HG02571 (cell line): Measurements from ENCODE around the gene STARD7.
"Not testable (repeated sequence)": the region's sequence is repeated elsewhere in the genome, so short reads cannot be mapped to it uniquely, and the experiment has no call there.

Source experiments
- ATAC-seq: cut with Tn5 transposase; IDR thresholded peaks from one replicate; pipeline ENCODE4 v1.9.1; 2021; ENCODE audit warnings: mild to moderate bottlenecking, moderate library complexity; ENCODE audit not compliant: unreplicated experiment

STARD7 gene

DNA sequence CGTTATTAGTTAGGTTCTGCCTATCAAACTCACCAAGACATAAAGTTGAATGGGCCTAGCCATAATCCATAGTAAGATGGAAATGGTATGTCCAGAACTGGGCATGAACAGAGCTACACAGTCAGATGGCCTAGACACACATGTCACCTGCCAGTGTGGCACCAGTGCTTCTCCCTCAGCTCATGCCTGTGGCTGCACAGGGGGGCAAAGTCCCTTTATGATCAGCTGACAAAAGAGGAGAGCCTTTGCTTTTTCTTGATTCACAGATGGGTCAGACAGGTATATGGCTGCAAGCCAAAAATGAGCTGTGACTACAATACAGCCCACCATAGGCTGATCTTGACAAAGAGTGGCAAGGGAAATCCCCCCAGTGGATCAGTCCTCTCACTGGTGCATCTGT lies 28.3 kb upstream of the STARD7 start:
- no peak for ATAC-seq

DNA sequence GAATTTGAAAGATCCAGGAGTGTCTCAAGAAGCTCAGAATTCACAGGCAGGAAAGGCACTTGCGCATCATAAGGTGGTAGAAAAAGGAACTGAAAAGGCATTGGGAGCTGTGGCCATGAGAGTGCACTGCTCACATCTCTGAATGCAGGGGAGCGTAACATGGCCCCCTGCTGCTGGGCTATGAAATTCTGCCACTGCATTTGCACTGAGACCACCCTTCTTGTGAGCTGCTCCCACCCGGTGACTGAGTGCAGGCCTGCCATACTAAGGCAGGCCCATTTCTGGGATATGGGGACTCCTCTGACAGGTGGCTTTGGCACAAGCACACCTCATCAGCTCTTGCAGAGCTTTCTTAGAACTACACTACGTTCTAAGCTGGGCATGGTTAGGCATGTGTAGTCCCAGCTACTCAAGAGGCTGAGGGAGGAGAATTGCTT lies 25.3 kb upstream of the STARD7 start:
- ATAC-seq: peak; percentile 81

DNA sequence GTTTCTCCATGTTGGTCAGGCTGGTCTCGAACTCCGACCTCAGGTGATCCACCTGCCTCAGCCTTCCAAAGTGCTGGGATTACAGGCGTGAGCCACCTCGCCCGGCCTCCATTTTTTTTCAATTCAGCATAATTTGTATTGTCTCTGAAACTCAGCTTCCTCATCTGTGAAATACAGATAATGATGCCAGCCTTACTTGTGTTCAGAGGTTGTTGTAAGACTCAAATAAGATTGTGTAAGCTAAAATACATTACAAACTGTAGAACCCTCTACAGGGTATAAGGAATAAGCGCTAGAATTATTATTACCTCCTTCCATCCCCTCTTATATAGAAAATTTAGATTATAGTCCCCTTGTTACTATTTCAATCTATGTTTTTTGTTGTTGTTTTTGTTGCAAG lies 24.8 kb upstream of the STARD7 start:
- no peak for ATAC-seq

DNA sequence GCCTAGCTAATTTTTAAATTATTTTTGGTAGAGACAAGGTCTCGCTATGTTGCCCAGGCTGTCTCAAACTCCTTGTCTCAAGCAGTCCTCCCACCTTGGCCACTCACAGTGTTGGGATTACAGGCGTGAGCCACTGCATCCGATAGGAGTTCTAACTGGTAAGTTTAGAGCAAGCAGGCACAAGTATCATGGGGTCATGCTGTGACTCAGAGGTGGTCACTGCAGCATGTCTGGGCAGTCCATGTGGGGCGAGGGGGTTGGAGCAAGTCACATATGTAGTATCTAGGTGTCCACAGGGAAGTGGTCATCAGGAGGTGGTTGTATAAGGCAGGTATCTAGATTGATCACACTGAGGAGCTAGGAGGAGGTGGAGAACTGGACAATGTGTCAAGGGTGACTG lies 22.7 kb upstream of the STARD7 start:
- ATAC-seq: no peak

DNA sequence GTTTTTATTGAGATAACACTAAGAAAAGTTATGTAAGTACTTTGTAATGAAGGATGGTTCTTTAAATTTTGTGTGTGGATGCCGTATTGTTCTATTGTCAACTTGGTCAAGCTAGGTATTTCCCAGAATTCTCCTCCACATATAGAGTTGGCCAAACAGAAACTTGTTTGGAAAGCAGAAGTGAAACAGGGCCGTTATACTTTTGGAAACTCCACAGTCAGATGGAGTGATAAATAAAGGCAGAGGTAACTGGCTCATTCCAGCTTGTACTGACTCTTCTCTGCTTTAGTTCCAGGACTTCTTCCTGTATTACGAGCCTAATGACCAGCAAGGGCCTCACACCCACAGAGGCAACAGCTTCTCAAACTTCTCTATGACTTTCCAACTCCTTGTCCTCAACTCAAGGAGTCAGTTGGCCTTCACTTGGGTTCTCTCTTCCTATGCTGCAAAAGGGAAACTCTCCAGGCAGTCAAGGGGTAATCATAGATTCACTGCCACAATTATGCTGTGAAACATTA lies 16.4 kb upstream of the STARD7 start:
- ATAC-seq: no peak

DNA sequence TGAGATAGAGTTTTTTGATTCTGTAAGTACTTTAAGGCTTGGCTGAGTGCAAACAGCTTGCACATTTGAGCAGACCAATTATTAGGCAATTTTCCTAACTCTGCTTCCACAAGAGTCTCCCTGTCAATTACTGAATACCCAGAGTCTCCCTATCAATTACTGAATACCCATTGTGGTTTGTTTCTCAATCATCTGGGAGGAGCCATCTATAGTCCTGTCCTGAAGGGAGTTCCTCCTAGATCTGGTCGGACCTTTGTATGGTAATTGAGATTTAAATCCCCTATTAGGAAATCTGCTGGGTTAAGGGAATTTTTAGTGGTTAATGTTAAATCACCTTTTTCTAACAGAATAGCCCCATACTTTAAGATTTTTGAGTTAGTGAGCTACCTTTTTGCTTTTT lies 12.5 kb upstream of the STARD7 start:
- not testable (repeated sequence) for ATAC-seq

DNA sequence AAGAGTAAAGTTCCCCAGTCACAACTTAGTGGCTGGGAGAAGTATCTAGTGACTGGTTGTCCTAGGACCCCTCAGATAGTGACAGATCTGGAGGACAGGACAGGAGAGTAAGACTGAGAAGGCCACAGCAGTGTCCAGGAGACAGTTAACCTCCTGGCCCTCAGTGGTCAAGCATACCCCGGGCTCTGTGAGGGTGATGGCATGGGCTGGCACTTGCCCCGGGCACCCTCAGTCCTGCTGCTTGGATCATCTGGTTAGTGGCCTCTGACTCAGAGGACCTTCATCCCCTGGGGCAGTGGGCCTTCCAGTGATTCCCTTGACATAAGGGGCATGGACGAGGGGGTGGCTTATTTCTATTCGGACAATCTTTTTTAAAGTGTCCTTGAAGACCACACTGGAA lies 11.3 kb upstream of the STARD7 start:
- not testable (repeated sequence) for ATAC-seq

DNA sequence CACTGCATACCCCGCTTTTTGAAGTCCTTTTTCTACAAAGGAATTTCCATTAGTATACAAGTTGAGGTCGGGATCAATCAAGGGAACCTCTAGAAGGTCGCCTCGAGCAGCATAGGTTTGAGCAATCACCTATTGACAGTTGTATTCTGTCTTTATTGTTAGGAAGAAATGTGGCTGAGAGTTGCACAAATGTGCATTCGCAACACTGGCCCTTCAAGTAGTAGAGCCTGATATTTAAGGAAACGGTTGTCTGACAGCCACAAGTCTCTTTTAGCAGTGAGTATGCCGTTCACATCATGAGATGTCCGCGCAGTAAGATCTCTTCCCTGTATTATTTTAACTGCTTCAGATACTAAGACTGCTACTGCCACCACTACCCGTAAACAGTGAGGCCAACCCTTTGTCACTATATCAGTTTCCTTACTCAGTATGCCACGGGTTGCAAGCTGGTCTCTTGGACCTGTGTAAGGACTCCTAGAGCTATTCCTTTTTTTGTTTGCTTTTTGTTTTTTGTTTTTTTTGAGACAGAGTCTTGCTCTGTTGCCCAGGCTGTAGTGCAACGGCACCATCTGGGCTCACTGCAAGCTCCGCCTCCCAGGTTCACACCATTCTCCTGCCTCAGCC lies 10.0 kb upstream of the STARD7 start:
- ATAC-seq: no peak

DNA sequence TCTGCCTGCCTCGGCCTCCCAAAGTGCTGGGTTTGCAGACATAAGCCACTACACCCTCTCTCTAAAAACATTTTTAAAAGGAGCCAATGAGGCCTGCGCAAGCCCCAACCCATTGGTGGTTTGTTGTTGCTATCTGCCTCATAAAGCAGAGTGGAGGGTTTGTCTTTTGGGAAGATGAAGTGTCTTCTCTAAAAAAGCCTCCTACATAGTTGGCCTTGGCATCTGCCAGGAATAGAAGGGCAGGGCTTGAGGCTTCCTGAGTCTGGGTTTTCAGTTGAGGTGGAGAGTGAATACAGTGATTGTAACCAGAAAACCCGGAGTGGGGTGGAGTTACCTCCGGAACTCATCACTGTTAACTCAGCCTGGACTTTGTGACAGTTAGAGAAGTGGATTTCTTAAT lies 5.9 kb upstream of the STARD7 start:
- ATAC-seq: no peak

DNA sequence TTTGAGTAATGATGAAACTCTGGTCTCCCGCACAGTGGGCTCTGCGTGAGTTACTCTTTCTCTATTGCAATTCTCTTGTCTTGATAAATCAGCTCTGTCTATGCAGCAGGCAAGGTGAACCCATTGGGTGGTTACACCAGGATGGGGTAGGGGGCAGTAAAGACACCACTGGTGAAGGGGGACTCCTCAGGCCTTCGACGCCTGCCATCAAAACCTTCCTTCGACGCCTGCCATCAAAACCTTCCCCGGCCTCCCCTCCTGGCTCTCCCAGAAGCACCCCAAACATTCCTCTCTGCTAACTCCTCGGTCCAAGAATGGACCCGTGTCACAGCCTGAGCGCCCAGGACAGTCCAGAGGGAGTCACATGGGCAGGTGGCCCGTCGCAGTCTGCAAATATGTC lies 4.8 kb upstream of the STARD7 start:
- ATAC-seq: no peak

DNA sequence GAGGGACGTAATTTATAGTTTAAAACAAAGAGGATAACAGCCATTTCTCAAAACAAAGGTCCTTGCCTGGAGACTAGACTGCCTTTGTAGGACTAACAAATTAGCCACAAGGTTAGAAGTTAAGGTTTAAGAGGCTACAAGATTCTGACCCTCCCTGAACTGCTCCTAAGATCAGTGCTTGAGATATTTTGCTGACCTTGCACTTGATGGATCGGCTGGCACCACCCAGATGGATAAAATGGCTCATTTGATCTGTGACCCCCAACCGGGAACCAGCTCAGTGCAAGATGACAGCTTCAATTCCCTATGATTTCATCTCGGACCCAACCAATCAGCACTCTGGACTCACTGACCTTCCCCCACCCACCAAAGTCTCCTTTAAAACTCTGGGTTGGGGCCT lies 3.7 kb upstream of the STARD7 start:
- ATAC-seq: no peak

DNA sequence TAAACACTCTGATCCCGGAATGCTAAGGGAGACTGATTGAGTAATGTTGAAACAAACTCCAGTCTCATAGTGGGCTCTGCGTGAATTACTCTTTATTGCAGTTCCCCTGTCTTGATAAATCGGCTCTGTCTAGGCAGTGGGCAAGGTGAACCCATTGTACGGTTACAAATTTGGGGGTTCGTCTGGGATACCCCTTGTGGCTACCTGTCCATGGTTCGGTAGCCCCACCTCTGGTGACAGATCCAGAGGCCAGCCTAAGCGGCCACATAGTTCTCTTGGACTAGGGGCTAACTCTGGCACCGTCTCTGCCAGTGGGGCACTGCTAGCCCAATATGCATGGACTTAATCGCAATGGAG lies 1.1 kb upstream of the STARD7 start:
- no peak for ATAC-seq

DNA sequence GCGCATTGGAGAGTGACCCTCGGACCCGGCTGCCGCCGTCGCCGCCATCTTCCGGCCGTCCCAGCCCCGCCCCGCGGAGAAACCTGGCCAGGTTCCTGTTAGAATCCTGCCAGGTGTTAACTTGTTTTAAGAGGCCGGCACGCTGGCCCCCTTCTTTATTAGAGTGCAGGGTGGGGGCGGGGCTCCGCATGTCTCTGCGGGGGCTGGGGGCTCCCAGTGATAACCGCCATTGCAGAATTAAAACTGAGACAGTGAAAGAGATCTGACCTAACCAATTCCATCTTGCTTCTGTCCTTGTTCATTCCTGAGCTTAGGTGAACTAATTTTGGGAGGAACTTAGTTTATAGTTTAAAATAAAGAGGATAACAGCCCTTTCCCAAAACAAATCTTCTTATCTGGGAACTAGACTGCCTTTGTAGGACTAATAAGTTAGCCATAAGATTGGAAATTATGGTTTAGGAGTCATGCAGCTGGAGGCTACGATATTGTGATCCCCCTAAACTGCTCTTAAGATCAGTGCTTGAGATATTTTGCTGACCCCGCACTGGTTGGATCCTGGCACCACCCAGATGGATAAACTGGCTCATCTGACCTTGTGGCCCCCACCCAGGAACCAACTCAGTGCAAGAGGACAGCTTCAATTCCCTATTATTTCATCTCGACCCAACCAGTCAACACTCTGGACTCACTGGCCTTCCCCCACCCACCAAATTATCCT lies 543 bp upstream of the STARD7 start:
- no peak for ATAC-seq

DNA sequence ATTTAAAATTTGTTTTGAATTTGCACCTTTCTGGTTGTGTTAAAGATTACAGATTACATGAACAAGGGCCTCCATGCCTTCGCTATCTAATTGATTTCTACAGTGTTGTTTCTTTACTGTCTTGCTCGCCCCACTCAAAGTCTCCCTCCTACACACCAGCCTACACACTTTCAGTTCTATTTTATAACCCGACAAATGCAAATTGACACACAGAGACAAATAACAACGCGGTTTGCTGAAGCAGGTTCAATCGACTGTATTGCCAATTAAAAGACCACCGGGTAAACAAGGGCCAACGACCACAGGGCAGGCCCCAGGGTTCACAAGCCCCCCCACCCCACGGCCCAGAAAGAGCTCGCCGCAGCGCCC lies 869 bp downstream of the STARD7 start:
- ATAC-seq: peak; percentile 24

DNA sequence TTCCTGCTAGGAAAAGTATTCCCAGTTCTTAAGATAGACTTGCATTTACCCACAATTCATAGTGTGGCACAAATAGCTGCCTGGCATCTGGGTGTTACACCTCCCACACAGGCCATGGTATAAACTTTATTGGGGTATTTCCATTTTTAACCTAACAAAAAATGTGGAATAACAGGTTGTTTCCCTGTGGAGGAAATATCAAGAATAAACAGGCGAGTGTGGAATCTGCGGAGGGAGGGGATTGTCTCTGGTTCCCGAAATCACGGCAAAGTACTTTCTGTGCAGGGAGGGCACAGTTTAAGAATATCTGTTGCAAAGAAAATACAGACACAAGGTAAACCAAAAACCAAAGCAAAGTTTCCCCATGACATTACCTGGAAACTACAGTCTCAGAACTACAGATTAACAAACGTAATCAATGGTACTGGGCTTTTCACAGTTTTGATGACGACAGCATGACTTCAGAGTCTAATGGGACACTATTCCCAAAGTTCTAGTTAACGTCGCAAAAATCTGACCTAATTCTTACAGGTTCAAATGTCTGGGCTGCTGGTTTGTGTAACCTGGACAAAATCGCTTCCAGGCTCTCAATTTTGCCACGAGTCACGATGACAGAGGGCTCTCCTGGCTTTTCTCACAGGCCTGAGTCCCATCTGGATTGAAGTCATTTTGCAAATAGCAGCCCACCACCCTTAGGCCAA lies 1.4 kb downstream of the STARD7 start:
- no peak for ATAC-seq

DNA sequence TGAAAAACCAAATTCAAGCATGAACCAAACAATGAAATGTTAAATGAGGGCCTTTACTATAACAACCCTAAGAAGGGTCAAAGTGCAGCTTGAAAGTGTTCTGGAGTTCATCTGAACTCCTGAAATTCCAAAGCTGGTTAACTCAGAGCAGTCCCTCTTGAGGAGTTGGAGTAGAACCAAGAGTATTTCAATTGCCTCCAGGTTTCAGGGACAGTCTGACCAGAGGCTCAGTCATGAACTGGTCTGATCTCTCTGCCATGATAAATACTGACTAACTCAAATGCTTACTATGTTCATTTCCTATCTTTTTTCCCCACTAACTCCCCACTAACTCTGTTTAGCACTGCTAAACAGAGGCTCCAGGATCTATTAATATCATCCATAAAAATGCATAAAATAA lies 2.7 kb downstream of the STARD7 start:
- no peak for ATAC-seq

DNA sequence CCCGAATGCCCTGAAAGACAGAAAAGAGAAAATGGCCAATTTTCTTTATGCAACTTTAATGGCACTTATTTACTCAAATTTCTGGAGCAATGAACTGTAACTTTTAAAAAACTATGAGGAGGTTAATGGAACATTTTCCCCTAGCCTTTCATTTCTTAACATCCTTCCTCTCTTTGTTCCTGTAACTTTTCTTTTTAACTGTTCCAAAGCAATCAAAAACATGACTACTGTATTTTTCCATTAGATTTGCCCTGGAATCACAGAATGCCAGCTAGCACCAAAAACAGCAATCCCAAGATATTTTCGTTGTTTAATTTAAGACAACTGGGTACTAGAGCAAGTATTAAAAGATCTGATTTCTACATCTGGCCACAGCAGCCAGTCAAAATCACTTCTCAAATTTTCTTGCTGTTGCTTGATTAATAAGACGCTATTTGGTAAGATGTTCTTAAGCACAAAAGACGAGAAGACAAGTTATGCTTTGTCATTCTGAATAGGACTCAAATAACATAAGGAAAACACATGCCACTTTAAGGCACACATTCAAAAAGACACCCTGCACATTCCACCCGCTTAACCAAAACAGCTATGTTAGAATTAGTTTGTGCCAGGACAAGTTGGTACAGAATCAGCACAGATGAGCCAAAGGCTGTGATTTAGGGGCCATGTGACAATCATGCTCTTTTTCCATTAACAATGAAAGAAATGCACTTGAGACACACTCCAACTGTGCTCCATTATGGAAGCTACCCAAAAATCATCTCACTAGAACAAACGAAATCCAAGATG lies 3.6 kb downstream of the STARD7 start:
- no peak for ATAC-seq

DNA sequence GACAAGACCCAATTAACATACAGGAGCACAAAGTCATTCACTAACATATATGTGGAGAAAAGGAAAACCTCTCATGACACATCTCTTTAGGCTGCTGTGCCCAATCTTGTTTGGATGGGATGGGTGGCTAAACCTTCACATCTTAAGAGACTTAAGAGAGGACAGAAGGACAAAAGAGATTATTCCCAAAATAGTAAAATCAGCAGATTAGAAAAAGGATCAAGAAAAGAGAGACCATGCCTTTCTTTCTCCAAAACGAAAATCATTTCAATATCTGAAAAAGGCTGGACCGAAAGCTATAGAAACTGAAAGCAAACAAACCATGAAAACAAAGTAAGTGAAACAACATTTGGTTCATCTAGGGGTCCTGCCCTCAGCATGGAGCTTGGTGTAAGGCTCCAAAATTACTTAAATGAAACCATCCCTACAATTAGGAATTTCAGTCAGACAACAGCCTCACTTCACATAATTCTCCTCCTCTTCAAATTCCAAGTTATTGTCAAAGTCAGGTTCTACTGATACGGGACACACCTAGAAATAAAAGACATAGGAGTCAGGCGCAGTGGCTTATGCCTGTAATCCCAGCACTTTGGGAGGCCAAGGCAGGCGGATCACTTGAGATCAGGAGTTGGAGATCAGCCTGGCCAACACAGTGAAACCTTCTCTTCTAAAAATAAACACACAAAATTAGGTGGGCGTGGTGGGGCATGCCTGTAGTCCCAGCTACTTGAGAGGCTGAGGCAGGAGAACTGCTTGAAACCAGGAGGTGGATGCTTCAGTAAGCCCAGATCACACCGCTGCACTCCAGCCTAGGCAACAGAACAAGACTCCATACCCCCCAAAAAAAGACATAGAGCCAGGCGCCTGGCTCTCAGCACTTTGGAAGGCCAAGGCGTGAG lies 5.2 kb downstream of the STARD7 start:
- ATAC-seq: no peak

DNA sequence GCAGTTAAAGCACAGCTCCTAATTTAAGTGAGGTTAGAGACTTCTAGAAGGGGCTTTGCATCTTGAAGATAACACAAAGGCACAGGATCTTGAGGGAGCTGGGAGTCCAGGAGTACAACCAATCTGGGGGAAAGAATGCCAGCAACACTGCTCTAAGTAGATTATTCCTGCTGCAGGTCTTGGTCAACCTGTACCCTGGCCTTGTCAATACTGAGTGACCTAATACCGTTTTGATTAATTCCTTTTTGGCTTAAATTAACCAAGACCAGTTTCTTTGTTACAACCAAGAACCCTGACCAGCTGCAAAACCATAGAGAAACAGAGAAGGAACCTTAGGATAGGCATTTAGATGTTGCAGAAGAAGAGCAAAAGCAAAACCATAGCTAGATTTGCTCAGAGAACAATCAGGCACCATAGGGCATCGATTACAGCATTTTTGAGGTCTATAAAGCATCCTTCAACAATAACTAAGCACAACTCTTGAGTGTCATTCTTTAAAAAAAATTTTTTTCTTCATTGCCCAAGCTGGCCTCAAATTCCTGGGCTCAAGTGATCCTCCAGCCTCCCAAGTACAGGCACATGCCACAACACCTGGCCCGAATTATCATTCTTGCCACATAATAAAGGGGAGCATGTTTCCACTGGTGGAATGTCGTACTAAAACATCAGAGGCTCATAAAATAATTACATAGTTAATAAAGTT lies 6.3 kb downstream of the STARD7 start:
- no peak for ATAC-seq

DNA sequence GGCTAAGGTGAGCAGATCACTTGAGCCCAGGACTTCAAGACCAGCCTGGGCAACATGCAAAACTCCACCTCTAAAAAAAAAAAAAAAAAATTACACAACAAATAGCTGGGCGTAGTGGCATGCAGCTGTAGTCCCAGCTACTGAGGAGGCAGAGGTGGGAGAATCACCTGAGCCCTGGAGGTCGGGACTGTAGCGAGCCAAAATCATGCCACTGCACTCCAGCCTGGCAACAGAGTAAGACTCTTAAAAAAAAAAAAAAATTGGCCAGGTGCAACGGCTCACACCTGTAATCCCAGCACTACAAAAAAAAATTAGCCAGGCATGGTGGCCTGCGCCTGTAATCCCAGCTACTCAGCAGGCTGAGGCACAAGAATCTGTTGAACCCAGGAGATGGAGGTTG lies 7.3 kb downstream of the STARD7 start:
- ATAC-seq: no peak
